WTC11 (cell line): Measurements from ENCODE around the gene IL1RAPL1.

Experiments used
- GABPB1 ChIP-seq: sonication (generic); formaldehyde crosslinking; IDR thresholded peaks from 2 replicates; pipeline ENCODE4 v1.8.1; 2023; ENCODE audit warnings: mild to moderate bottlenecking, missing genetic modification reagents
- TF ChIP-seq, protein P1 (sequence below): fragments of 200-600 bp; IDR thresholded peaks from 2 replicates; pipeline ENCODE4 v1.8.0; 2022; ENCODE audit warnings: antibody characterized with exemption

DNA sequence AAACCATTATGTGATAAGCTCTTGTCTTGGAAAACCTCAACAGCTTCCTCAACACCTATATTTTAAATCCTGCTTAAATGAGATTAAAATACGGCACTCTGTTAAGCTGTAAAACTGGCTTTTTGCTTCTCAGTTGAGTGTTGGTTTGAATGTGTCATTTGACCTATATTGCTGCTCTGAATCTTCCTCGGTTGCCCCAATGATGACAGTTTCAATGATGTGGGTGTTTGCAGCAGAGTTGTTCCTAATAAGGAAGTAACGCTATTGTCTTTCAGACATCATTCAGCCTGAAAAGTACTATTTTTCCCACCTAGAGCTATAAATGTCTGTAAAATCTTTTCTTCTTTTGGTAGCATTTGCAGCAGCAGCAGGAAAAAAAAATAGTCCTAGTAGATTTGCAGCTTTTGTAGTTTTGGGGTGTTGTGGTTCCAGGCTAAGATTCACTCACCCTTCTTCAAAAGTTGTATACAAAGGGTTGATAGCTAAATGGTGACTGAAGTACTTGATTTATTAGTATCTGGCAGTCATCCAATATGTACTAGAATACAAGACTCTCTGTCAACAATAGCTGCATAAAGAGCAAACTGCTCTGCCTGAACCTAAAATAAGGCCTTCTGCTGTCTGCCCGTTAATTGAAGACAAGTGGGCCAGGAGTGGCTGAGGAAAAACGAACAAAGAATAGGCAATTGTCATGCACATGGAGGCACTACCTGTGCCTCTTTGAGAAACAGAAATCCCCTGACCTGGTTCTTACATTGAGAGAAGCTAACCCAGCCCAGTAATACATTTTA is 333.1 kb downstream of the IL1RAPL1 start:
- TF ChIP-seq GABPB1 (CRISPR knock-in tag), result no peak
- TF ChIP-seq, protein P1, sequence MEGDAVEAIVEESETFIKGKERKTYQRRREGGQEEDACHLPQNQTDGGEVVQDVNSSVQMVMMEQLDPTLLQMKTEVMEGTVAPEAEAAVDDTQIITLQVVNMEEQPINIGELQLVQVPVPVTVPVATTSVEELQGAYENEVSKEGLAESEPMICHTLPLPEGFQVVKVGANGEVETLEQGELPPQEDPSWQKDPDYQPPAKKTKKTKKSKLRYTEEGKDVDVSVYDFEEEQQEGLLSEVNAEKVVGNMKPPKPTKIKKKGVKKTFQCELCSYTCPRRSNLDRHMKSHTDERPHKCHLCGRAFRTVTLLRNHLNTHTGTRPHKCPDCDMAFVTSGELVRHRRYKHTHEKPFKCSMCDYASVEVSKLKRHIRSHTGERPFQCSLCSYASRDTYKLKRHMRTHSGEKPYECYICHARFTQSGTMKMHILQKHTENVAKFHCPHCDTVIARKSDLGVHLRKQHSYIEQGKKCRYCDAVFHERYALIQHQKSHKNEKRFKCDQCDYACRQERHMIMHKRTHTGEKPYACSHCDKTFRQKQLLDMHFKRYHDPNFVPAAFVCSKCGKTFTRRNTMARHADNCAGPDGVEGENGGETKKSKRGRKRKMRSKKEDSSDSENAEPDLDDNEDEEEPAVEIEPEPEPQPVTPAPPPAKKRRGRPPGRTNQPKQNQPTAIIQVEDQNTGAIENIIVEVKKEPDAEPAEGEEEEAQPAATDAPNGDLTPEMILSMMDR, result no peak
